NOMO-1 (cell line): ENCODE results near the gene GNB4.

ENCODE experiments used
- DNase-seq, 2 experiments: peaks; one replicate each; lab custom pipeline; 2025; ENCODE audit not compliant: unreplicated experiment in 2 of 2; lab: John Stamatoyannopoulos, UW

Gene GNB4

DNA sequence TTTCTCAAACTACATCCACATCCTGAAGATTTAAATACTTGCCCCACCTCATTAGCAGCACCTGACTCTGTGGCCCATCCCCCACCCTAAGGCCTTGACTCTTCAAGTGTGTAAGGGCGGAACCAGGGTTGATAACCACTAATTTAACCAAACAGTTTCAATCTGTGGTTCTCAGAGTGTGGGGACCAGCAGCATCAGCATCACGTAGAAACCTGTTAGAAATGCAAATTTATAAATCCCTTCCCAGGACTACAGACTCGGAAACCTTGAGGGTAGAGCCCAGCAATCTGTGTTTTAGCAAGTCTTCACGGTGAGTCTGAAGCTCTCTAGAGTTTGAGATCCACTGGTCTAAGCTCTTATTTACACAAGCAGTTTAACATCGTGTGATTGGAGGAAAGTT, 12.4 kb downstream of the GNB4 start:
- DNase-seq, result no peak

DNA sequence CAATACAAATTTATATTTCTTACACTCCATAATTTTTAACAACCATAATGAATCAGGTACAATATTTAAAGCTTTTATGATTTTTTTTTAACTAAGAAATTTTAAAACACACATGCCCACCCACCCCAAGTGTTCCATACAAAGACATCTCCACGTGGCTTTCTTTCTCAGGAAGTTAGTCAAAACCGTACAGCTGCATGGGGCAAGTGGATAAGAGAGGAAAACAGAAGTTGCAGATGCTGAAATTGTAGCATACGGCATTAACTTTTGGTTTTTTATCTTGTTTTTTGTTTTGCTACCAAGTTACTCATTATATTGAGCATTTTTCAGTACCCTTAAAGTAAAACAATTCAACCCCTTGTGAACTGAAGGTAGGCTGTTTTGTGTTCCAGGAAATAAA, 14.8 kb downstream of the GNB4 start:
- DNase-seq, result no peak

DNA sequence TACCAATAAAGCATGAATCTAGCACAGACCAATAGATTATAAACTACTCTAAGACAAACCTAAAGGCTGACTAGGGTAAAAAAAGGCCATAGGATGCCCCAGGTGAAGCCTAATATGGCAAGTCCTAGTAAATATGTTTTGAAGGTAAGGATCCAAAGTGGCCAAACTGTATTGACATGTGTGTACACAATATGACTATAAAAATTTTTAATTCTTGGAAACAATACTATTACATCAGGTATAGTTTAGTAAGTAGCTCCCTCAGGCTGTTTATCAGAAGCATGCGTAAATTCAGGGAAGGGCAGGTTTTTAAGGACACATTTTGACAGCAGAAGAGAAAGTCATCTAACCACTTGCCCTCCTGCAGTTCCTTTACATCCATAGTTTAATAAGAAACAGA, 18.8 kb downstream of the GNB4 start:
- DNase-seq, result no peak

DNA sequence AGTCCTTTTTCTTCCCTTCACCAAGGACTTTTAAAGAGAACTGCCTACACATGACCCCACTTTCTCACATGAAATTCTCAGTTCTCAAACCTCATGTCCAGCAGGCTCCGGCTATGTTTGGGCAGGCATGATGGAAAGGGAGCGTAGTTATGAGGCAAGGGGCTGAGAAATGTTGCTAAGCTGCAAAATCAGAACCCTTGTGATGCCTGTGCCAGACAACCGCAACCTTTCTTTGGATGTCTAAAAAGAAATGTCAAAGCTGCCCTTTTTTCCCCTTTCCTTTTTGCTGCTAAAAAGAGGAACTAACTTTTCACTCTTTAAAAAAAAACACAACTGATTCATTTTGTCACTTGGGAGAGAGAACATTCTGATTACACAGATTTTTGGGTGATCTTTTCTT, 19.2 kb downstream of the GNB4 start:
- peak; percentile 49 to 90 for DNase-seq

DNA sequence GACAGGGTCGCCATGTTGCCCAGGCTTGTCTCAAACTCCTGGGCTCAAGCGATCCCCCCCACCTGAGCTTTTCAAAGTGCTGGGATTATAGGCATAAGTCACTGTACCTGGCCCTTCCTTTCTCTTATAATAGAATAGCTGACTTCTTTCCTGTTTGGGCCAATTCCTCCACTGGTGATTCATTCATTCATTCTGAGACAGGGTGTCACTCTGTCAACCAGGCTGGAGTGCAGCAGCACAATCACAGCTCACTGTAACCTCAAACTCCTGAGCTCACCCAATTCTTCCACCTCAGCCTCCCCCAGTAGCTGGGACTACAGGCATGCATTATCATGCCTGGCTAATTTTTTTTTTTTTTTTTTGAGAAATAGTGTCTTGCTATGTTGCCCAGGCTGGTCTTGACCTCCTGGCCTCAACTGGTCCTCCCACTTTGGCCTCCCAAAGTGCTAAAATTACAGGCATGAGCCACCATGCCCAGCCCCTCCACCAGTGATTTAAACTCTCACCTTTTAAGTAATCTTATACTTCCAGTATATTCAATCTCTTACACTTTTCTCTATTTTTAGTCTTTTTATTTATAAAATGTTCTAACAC, 20.9 kb downstream of the GNB4 start:
- no peak for DNase-seq

DNA sequence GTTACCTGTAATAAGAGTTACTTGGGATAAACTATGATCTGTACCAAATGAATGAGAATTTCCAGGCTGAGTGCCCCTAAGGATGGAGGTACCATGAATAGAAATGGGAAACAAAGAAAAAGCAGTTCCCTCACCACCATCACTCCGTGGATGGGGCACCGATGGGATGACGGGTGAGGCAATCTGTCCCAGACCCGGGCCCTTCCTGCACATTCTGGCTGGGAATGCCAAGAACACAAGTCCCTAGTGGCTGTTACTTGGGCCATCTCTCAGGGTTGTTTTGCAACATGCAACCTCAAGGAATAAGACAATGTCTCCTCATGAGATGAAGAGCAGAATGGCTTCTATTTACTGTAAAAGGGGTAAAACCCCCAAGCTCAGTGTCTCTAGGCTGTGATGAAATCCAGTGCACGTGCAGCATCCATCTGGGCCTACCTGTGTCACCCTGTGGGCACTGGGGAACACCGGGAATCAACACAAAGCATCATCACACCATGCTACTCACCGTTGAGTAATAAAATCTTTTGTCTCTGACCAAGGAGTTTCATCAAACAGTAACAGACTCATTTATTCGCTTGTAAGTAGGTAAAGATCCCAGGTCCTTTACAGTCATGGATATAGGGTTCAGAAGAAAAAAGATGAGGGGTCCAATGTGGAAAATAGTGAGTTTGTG, 22.3 kb downstream of the GNB4 start:
- DNase-seq, result no peak

DNA sequence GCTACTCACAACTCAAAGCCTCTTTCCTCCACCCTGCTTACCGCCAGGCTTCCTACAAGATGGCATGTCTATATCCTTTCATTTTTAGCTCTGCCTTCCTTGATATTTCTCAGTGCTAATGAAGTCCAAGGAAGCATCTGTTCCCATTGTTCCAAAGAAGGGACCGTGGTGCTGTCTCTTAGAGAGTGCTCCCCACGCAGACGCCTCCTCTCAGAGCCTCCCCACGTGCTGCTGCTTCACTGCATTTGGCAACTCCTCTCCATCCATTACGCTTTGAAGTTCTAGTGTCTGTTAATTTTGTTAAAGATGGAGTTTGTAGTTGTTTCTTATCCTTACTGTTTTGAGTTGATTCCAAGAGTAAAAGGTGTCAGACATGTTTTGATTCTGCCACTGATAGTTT, 26.2 kb downstream of the GNB4 start:
- DNase-seq, result no peak

DNA sequence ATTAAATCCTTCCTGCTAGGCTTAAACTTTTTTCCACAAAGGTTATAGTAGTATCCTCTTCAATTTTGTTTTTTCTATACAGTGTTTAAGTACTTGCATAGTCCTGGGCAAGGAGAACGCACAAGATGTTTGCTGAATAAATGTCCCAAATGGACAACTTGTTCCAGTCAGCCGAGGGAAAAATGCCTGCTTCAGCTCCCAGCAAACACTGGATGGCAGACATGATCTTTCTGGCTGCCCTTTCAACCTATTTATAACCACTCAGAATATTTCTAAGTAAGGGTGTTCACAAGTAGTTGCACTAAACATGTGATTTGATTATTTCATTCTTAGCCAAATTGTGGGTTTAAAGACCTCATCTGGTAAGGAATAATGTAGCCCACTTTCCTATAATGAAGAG, 29.8 kb downstream of the GNB4 start:
- DNase-seq, result no peak

DNA sequence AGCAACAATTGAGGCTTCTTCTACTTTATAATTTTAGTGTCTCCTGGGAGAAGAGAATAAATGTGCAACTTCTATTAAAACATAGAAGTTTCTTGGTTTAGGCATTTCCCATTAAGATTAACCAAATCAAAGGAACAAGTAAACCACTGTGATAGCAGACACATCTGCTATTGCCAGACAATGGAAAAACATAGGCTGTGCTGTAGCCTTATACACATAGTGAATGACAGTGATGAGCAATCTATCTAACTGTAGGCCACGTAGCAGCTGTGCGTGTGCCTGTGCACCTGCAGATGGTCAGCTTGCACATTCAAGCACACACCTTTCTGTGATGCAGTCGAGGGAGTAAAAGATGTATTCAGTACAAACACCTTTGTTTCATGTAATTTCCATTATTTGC, 32.7 kb downstream of the GNB4 start:
- DNase-seq, result no peak

DNA sequence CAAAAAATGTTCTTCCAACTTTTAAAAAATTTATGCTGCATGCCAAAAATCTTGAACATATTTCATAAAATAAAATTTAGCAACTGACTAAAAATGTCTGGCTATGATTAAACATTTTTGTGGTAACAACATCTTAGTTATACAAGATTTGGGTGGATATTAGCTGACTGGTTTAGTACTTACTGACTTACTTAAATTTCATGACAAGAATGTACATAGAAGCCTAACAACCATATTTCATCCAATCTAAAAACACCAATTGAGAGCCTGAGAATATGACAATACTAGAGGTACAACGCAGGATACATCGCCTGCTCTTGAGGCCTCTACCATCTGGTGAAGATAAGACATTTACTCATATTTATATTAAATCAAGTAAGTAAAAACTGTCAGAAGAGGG, 34.6 kb downstream of the GNB4 start:
- no peak for DNase-seq

DNA sequence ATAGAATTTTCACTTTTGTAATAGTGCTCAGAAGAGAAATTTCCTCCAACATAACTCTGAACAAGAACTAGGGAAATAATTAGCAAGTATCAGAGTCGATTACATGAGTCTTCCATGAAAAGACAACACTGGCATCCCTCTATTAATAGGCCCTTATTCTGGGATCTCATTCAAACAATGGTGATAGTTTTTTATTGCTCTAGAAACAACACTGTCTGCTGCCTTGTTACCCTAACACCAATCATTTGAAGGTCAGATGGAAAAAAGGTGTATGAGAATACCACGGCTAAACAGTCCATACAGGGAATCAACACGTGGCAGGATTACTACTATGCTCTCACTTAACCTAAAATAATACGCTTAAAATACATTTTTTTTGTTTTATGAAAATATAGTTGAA, 35.9 kb downstream of the GNB4 start:
- DNase-seq, result no peak

DNA sequence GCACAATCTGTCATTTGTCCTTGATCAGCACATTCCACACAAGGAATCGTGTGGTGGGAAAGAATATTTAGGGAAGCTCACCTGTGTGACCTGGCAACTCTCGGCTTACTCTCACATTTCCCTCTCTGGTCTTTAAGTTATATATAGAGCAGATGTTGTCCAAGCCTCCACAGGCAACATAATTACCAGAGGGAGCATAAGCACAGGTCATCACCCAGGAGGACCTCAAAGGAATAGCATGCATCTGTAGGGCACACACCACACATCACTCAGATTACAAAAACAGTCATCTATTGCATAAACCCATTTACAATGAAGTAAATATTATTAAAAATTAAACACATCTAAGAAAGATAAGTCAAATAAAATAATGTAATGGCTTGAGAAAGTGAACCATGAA, 36.5 kb downstream of the GNB4 start:
- DNase-seq, result no peak

DNA sequence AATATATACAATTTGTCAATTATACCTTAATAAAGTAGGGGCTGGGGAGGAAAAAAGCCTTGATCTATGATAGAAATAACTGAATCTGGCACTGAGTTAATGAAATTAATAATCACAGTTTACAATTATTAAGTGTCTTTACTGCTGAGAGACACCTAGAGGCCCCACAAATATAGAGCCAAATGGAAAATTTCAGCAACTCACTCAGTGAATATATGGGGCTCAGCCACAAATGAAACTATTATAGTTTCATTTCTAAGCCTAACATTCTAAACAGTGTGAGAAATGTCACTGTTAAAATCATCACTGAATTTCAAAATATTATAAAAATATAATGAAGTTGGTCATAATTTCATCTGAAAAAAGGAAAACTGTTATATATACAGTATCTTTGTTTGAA, 40.3 kb downstream of the GNB4 start:
- DNase-seq, result no peak

DNA sequence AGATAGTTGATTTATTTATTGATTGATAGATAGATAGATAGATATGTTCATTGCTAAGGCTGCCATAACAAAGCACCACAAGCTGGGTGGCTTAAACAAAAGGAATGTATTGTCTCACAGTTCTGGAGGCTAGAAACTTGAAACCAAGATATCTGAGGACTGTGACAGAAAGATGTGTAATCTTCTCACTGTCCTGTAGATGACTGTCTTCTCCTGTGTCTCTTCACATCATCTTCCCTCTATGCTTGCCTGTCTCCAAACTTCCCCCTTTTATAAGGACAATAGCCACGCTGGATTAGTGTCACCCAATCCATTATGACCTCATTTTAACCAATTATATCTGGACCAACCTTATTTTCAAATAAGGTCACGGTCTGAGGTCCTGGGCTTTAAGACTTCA, 40.9 kb downstream of the GNB4 start:
- no peak for DNase-seq

DNA sequence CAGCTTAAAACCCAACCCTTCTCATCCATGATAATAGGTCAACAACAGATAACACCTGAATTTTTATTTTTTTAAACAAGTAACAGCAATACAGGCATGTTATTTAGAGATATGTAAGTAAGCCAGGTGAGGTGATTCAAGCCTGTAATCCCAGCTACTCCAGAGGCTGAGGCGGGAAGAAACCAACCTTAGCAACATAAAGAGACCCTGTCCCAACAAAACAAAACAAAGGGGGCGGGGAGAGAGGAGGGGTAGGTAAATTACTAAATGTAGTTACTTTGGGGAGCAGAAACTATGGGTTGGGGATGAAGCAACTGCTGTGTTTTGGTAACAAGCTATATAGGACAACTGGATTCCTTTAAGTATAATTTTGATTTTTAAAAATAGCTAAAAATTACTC, 47.0 kb downstream of the GNB4 start:
- no peak for DNase-seq

DNA sequence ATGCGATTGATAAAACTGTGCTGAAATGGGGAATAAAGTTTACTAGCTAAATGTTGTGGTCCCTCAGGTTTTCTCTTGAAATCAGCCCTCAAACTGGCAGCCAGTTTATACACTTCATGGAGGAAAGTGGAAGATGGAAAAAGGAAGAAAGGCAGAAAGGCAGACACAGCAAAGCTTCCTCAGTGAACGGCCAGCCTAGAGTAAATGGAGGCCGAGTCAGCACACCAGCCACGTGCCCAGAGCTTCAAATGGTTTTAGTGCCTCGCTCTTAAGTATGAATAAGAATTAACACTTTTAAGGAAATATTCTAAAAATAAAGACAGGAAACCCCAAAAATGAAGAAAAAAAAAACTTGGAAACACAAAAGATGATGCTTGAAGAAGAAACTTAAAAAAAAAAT, 48.3 kb downstream of the GNB4 start:
- no peak for DNase-seq

DNA sequence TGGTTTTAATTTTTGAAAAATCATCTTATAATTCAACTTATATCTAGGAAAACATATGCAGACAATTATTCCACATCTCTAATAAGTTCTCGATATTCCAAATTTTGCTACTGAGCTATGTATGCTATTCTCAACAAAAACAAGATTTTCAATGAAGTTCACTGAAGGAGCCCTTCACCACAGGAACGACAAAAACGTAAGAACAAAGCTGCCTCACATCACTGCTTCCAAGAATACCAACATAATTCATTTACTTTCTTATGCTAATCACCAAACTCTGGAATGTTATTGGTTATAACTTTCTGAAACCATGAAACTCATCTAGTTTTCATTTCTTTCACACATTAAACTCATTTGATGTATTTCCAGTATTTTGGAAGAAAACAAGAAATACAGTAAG, 49.7 kb downstream of the GNB4 start:
- no peak for DNase-seq

DNA sequence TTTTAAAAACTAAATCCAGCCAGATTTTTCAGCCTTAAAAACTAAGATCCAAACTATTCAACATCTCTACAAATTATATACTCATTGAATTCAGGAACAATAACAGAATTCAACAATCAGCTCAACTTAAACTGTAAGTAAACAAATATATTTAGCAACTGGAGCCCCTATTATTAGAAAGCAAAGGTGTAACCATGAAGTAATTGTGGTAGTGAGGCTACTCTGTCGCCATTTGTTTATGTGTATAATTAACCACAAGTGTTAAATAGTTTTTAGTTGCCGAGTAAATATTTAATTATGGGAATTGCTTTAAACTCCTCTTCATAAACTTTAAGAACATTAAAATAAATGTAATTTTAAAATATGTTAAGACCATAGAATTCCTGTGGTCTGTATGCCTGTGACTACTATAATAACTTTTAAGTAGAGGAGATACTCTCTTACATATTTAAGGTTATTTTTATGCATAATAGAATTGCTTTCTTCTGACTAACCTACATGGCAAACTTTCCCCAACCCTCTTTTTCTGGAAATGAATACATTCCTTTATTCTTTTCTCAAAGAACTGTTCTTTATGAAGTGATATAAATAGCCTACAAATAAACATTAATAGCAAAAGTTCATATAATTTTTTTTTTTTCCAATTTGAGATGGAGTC, 52.6 kb downstream of the GNB4 start:
- no peak for DNase-seq

DNA sequence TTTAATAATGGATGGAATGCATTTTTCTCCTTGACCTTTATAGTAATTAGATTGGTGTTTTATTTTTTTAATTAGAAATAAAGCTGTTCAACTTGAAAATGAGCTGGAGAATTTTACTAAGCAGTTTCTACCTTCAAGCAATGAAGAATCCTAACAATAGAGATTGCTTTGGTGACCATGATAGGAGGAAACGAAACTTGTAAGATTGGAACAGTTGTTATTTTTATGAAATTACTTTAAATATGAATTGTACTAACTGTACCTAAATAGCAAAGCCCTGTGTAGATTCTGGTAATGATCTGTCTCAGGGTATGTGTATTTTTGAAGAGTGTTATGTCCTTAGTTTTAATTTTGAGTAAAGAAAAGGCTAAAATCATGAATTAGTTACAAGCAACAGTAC, 59.4 kb downstream of the GNB4 start:
- DNase-seq, result no peak

DNA sequence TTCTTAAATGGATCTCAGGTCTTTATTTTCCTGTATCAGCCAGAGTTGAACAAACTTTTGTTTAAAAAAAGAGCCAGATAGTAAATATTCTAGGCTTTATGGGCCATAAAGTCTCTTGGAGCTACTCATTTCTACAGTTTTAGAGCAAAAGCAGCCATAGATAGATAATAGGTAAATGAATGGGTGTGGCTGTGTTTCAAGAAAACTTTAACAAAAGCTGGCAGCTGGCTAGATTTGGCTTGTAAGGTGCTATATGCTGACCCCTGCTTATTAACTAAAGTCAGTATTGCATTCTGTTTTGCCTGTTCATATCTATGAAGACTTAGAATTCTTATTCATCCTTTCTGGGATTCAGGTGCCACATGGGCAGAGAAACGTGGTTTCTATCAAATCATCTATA, 74.8 kb downstream of the GNB4 start:
- no peak for DNase-seq

DNA sequence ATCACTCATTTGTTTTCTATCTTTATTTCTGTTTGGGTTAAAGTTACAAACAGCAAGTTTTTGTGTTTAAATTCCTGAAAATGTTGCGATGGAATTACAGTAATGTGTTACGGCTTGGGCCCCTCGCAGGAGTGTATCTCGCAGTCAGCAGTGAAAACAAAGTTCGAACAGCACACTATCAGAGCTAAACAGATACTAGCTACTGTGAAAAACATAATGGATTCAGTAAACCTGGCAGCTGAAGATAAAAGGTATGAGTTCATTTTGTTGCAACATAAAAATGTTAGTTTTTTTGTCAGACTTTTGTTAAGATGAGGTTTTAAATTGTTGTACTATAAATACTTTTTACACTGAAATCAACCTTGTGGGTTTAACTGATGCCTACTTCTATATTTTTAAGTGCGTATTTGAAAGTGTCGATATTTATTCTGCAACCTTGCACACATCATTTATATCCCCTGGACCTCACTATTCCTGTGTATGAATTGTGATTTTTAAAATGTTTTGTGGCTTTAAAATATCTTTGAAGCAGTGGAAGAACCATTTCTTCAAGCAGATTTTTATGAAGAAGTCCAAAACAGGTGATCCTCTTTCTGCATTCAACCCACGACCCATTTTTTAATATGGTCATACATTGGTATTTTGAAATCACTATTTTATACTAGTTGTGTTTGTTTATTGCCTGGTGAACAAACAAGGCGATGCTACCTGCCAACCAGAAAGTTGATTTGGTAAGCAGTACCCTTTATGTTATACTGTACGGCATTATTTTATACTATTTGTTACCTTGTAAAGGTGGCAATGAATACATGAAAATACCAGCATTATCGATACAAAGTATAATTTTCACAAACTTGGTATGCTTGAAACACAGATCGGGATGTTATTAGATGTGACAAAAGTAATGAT, 75.9 kb downstream of the GNB4 start:
- DNase-seq, result no peak

DNA sequence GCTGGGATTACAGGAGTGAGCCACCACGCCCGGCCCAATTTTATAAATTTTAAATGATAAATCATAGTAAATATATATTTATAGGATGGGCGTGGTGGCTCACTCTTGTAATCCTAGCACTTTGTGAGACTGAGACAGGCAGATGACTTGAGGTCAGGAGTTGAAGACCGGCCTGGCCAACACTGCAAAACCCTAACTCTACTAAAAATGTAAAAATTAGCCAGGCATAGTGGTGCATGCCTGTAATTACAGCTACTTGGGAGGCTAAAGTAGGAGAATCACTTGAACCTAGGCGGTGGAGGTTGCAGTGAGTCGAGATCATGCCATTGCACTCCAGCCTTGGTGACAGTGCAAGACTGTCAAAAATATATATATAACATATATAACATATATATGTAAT, 77.3 kb downstream of the GNB4 start:
- DNase-seq, result no peak
